ENCODE measurements around the gene S1PR2. TPM values are rescaled to one million over a fixed set of nuclear protein-coding genes. Genes with fewer than 3 reads are reported as not detected.

Gene S1PR2
- total RNA-seq, 4 donors from 2014 or later, result 15.1 to 16.8 (median 15.9) TPM

DNA sequence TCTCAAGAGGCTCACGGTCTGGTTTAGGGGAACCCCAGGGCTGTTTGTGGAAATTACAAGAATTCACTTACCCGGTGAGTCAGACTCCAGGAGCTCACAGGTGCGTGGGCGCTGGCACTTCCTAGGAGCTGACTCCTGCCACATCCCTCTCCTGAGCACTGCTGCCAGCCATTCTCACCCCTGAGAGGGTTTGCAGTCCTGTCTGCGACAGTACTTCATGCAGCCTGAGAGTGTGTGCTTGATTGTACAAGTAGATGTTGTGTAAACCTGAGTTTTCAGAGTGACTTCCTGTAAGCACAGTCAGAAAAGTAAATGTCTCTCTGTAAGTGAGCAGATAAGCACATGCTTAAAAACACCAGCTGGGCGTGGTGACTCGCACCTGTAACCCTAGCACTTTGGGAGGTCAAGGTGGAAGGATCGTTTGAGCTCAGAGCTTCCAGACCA is 29.0 kb upstream of the S1PR2 start:
- peak; percentile 79 for ATAC-seq (ENCODE audit: low FRiP score)
- TF ChIP-seq, protein P1, sequence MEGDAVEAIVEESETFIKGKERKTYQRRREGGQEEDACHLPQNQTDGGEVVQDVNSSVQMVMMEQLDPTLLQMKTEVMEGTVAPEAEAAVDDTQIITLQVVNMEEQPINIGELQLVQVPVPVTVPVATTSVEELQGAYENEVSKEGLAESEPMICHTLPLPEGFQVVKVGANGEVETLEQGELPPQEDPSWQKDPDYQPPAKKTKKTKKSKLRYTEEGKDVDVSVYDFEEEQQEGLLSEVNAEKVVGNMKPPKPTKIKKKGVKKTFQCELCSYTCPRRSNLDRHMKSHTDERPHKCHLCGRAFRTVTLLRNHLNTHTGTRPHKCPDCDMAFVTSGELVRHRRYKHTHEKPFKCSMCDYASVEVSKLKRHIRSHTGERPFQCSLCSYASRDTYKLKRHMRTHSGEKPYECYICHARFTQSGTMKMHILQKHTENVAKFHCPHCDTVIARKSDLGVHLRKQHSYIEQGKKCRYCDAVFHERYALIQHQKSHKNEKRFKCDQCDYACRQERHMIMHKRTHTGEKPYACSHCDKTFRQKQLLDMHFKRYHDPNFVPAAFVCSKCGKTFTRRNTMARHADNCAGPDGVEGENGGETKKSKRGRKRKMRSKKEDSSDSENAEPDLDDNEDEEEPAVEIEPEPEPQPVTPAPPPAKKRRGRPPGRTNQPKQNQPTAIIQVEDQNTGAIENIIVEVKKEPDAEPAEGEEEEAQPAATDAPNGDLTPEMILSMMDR (IDR thresholded peaks at IDR 0.05), result no peak
- no peak for DNase-seq (ENCODE audit: low spot score)

DNA sequence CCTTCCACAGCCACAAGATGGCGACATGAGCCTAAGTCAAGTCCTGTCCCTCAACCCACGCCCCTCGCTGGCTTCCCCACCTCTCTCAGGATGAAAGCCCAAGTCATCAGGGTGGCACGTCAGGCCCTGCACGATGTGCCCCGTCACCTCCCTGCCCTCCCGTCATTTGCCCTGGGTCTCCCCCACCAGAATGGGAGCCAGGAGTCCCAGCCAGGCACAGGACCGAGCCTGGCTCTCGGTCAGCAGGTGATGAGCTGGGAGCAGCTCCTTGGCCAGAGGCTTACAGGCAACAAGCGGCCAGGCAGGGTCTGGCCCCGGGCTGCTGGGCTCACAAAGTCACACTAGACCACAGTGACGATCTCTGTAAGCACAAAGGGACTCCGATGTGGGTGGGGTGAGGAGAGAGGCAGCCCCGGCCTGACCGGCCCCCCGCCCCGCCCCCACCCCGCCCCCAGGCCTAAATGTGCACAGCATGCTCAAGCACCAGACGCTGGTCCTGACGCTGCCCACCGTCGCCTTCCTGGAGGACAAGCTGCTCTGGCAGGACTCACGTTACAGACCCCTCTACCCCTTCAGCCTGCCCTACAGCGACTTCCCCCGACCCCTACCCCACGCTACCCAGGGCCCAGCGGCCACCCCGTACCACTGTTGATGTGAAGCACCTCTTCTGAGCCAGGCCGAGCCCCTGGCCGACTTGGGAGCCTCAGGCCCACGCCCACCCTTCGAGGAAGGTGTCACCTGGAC is 28.2 kb upstream of the S1PR2 start:
- ATAC-seq (ENCODE audit: low FRiP score) (peak; percentile 55), DNase-seq (ENCODE audit: low spot score) (peak; percentile 95)

DNA sequence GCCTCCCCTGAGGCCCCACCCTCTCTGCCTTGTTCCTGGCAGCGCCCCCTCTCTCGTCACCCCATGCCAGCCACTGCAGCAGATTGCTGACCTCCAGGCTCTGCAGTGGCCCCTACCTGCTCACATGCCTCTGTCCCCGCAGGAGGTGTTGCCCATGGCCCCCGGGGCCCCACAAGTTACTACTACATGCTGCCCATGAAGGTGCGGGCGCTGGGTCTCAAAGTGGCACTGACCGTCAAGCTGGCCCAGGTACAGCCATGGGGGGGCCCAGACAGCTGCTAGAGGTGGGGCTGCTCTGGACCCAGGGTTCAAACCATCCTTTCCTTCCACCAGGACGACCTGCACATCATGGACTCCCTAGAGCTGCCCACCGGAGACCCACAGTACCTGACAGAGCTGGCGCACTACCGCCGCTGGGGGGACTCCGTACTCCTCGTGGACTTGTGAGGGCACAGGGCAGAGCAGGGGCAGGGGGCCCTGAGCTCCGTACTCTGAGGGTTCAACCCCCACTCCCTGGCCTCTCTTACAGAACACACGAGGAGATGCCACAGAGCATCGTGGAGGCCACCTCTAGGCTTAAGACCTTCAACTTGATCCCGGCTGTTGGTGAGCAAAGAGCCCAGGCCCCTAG is 27.1 kb upstream of the S1PR2 start:
- no peak for DNase-seq (ENCODE audit: low spot score)
- TF ChIP-seq, protein P1 (IDR thresholded peaks at IDR 0.05), result no peak
- no peak for ATAC-seq (ENCODE audit: low FRiP score)

More for the DNA sequence above, 28.2 kb upstream of the S1PR2 start:
- TF ChIP-seq, protein P1 (IDR thresholded peaks at IDR 0.05), result peak in 1 of 3 donors; percentile 22

GRCh38 chr19:10256970-10257615 is 26.0 kb upstream of the S1PR2 start:
- ATAC-seq (ENCODE audit: low FRiP score) (no peak), DNase-seq (ENCODE audit: low spot score) (no peak)
- TF ChIP-seq, protein P1 (IDR thresholded peaks at IDR 0.05), result no peak

DNA sequence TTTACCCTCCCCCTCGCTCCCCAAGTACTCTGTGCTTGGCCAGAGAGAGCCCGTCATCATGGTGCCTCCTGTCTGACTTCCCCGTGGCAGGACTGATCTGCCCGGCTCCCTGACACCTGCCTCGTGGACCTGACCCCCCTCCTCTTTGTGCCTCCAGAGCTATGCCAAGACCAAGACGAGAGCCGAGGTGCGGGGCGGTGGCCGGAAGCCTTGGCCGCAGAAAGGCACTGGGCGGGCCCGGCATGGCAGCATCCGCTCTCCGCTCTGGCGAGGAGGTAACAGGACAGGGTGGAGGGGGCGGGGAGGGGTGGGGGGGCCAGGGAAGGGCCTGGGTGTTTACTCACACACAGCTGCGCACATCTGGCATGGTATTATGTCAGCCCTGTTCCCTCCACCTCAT is 25.4 kb upstream of the S1PR2 start:
- ATAC-seq (ENCODE audit: low FRiP score) (no peak), DNase-seq (ENCODE audit: low spot score) (no peak)
- TF ChIP-seq, protein P1 (IDR thresholded peaks at IDR 0.05), result no peak

GRCh38 chr19:10255358-10255757 is 24.2 kb upstream of the S1PR2 start:
- TF ChIP-seq, protein P1 (IDR thresholded peaks at IDR 0.05), result no peak
- DNase-seq (ENCODE audit: low spot score), result no peak

More at GRCh38 chr19:10255358-10255757, 24.2 kb upstream of the S1PR2 start:
- no peak for ATAC-seq (ENCODE audit: low FRiP score)
